GM18511 (cell line): Measurements from ENCODE around the gene ELK4.

Experiments used
- ATAC-seq: cut with Tn5 transposase; IDR thresholded peaks from one replicate; pipeline ENCODE4 v1.9.1; 2021; ENCODE audit warnings: mild to moderate bottlenecking, moderate library complexity; ENCODE audit not compliant: unreplicated experiment

ELK4 gene, protein sequence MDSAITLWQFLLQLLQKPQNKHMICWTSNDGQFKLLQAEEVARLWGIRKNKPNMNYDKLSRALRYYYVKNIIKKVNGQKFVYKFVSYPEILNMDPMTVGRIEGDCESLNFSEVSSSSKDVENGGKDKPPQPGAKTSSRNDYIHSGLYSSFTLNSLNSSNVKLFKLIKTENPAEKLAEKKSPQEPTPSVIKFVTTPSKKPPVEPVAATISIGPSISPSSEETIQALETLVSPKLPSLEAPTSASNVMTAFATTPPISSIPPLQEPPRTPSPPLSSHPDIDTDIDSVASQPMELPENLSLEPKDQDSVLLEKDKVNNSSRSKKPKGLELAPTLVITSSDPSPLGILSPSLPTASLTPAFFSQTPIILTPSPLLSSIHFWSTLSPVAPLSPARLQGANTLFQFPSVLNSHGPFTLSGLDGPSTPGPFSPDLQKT

DNA sequence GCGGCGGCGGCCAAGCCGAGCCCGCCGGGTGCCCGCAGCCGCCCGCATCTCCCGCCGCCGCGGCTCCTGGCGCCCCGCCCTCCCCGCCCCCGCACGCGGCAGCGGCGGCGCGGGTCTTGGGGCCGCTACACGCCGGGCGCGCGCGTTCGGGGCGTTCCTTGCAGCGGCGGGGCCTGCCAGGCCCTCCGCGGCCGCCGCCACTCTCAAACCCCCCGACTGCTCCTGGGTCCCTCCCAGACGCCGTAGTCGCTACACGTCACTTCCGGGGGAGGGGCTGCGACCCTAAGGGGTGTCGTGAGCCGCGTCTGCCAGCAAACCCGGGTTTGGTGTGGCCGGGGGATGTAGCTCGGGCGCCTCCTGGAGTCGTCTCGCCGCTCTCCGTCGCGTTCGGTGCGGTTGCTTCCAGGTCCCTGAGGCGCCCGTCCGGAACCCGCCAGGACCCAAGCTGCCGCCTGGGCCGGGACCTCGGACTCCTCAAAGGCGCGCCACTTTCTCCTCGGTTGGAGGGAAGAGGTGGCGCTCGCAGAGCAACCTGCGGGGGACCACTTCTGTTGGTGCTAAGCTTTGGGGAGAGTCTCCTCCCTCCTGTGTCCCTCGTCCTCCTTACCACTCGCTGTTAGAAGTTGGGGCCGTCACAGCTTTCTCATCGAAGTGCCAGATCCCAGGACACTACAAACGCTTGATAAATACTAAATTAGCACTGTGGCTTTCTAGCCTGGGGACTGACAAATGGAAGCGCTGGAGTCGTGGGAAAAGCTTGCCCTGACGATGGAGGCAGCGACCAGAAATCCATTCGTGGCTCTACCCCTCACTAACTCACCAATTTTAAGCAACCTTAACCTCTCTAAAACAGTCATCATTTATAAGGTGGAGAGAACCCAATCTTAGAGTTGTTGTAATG, at the start of gene ELK4:
Gene ELK4, minus strand, starts transcription at position 244 of the 901 bp plus-strand sequence. CDS start 8,129 bp downstream, outside the sequence.
- ATAC-seq = peak; percentile 83

DNA sequence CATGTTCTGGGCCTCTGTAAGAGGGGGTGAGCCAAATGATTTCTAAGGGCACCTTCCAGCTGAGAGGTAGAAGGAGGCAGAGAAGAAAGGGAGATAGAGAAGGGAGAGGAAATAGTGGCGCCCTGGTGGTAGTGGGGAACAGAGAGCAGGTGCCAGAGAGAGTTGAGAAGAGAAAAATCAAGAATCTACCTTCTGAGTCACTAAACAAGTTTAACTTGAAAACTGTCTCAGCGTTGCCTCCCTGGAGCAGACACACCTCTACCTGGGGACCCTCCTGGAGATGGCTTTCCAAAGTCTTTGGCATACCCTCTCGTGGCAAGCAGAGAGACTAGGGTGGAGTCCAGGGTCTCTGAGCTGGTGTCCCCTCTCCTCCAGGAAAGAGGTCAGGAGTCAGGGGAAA, 49.6 kb upstream of the ELK4 start:
- no peak for ATAC-seq

DNA sequence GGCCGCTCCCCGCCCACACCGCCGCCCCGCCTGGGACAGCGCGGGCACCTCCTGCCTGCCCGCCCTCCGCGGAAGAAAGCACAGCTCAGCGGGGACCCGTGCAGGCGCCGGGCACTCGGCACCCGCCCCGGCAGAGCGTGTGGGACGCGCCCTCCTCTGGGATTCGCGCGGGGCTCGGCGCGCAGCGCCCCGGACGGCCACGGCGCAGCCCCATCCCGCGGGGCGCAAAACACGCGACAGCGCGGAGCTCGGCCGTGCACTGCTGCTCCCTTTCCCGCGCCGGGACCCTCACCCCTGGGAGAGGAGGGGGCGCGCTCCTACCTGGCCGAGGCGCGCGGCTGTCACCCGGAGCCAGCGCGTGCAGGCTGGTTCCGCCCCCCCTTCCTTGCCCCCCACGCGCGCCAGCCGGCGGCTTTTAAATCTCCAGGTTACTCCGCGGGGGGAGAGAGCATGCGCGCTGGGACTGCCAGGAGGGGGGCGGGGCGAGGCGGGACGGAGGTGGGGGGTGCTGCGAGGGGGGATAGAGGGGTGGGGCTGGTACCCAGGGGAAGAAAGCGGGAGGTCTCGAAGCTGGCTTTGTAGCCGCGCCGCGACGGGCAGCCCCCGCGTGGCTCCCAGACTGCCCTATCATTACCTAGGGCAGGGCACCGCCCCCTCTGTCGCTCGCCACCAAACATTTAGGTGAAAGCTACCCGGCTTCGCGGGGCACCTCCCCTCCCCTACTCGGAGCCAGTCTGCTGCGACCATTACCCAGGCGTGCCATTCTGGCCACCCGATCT, 48.5 kb upstream of the ELK4 start, which contains the start of gene SLC45A3:
Gene SLC45A3, minus strand, starts transcription at position 437 of the 779 bp plus-strand sequence. CDS start 15,853 bp downstream, outside the sequence.
- no peak for ATAC-seq

DNA sequence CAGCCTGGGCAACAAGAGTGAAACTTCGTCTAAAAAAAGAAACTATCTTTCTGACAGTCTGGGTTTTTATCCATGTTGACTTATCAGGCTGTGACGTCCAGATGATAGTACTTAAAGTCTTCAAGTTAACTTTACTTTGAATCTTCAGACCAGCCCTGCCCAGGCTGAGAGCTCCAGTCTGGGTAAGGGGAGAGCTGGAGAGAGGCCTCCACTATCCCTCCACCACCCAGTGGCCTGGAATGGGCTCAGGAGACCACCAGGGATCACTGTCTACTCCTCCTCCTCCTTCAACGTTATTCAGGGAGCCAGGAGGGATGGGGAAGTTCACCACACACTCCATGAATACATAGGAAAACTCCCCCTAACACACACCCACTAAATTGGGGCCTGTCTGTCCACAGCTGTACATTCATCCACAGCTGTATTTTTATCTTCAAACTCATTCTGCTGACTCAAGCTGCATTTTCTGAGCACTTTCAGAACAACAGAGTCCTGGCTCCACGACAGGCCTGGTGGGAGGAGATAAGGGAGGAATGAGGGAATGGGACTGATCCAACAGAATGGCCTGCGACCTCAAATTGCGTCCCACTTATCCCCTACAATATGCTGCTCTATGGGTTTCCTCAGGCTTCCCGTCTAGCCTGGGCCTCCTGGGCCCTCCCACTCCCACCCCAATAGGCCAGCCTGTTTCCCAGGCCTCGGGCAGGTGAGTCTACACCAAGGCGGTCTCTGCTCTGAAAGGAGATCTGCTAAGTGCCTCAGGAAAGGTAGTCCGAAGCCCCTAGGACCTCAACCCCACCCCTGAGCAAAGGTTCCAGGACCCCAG, 46.7 kb upstream of the ELK4 start:
- no peak for ATAC-seq

DNA sequence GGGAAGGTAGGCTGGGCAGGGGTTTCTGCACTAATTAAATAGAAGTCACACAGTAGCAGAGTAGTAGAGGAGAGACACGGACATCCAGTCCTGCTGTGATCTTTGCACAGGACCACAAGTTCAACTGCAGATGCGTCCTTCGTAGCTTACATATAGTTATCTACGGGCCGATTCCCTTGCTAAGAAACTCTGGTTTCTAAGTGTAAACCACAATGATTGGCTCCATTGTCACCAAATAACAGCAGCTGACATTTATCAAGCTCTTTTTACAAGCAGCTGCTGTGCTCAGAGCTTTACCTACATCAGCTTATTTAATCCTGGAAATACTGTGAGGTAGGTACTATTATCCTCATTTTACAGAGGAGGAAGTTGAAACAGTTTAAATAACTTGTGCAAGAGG, 45.4 kb upstream of the ELK4 start:
- ATAC-seq = no peak

DNA sequence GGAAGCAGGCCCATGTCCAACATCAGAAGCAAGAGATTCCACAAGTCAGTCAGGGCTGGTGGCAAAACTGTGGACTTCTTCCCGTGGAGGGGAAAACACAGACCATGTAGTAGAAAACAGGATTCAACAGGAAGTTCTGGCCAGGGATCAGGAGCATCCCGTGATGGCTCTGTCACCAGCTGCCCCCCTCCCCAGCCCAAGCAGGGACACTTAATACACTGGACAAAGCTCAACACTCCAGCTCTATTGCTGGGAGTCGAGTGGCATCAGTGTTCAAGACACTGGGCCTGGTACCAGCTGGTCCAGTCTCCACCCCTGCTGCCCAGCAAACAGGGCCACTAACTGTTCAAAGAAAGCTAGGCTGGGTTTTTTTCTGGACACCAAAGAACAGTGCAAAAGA, 44.8 kb upstream of the ELK4 start:
- no peak for ATAC-seq

DNA sequence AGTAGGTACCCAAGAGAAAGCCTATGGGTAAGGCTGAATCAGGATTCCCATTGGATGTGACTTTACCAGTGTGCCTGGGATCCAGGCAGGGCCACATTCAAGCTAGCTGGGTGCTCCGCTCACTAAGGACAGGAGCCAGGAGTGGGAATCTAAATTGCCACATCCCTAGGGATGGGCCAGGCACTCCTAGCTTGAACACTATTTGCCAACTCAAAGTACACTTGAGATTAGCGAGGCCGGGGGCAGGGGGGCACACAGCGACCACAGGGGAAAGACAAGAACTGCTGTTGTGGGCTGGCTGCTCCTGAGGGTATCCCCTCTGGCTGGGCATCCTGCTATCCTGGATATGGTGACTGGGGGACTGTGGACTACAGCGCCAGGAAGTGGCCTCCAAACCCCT, 44.2 kb upstream of the ELK4 start:
- no peak for ATAC-seq

DNA sequence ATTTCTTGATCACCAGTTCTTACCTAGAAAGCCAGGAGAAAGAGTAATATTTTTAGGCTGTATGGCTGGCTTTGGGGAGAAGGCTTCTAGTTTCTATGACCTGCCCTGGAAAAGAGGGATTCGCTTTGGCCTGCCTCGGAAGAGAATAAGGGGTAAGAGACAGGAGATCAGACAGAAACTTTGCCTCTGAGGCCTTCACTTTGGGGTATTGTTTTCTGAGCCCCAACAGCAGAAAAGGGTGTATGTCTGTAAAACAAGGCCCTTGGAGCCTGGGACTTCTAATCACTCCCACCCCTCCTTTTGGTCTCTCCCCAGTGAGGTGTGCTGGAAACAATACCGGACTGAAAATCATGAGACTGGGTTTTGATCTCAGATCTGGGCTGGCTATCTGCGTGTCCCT, 43.4 kb upstream of the ELK4 start:
- ATAC-seq = no peak

DNA sequence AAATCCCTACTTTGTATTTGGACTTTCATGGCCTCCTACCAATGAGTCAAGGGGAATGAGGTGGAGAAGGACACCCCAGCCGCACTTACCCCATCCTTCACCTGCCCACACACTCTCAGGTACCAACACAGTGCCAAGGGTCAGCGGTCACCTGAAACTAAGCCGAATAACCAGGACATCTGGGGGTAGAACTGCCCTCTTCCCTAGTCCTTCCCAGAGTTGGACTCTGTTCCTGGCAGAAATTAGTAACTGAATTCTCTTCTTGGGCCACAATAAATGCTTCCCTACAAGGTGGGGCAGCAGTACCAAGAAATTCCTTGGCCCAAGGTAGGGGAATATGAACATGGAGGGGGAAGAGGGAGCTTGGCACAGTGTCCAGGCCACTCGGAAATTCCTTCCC, 41.2 kb upstream of the ELK4 start:
- no peak for ATAC-seq

DNA sequence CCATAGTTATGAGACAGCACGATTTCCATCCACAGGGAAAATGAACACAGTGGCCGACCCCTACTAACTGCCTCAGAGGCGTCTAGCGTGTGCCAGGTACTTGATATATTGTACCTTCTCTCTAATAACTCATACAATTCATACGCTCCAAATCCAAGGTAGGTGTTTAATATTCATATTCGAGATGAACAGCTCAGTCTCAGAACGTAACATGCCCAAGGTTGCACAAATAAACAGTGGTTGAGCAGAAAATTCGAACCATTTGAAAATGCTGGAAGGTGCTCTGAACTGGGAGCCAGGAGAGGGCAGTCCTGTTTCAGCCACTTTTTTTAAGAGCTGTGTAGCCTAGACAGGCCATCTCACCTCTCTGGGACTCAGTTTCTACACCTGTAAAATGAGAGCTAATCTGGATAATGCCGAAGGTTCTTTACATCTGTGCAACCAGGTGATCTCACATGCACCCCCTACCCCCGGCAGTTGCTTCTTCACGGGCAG, 40.6 kb upstream of the ELK4 start:
- no peak for ATAC-seq

DNA sequence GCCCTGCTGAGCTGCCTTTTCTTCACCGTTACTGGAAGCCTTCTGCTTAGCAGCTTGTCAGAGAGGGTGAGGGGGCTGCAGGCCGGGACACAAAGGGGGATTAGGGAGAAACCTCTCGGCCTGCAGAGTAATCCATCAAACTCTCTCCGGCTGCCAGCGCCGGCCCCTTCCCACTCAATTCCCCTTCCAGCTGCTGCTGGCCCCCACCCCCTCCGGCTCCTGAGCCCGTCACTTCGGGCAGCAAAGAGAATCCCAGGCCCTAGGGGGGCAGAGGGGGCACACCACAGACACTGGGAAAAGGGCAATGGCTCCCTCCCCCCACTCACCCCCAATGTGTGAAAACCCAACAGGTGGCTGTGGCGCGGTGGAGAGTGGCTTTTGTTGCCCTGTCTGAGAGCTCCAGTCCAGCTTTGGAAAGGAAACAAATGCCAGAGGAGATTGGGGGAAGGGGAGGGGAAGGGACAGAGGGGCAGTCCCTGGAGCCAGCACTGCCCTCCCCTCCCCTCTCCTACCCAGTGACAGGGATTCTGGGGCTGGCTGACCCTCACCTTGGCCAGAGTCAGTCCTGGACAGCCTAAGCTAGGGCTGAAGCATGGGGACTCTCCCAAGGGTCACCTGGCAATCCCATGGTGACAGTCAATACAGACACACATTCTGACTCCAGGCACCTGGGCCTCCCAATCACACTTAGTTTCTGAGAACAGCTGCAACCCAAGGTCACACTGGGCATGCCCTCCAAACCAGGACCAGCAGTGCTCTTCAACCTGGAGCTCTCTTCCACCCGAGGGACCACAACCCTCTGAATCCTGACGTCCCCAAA, 39.0 kb upstream of the ELK4 start:
- no peak for ATAC-seq

DNA sequence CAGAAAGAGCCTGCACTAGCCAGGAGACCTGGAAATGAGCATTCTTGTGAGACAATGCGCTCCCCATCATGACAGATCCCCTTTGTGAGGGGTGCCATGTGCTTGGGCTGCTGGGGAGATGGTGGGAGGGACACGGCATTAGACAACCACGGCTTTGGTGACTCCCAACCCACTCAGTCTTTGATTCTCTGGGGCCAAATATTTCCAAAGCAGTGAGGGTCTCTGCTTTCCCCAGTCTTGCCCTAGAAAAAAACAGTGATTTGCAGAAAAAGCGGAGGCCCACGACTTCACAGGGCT, 38.3 kb upstream of the ELK4 start:
- ATAC-seq = no peak

DNA sequence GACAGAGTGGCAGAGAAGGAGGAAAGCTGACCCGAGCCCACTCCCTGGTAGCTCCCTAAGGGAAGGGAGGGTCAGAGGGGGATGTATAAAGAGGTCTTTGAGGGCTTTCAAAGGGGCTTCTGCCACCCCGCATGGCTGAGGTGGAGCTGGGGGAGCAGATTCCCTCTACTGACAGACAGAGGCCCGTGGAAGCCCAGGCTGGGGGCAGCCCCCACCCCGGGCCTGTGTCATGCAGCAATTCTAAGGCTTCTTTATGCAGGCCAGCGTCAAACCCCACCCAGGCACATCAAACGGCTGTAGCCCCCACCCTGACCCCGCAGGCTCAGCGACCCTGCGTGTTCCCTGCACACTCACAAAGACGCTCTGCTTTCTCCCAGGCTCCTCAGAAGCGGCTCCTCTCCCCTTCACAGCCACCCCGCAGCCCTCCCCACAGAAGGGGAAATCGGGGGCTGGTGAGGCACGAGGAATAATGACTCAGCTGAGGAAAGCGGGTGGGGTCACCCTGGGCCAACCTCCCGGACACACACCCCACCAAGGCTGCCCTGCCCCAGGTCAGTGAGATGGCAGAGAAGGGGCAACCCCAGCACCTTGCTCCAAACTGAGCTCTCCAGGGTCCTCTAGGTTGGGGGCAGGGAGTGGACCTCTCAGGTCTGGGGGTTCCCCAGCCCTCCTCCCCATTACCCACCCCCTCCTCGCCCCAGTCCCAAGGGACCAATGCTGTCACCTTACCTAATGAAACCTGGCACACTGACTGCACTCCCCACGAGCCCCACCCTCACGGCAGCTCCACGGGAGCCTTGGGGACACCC, 37.7 kb upstream of the ELK4 start:
- peak; percentile 48 for ATAC-seq

DNA sequence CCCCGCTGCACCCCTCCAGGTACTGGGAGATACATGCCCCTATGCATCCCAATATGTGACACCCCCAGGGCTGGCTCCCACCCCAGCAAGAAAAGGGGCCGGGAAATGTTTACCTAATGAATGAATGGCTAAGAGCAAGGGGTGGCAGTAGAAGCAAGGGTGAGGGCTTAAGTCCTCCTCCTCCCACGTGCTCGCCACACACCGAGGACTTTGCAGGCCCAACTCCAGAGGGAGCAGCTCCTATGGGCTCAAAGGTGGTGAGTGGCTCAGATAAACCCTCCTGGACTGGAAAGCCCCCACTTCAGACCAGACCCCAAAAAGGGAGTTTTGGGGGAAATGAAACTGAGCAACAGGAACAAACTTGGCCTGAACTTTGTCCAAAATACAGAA, 37.1 kb upstream of the ELK4 start:
- ATAC-seq = peak; percentile 31

DNA sequence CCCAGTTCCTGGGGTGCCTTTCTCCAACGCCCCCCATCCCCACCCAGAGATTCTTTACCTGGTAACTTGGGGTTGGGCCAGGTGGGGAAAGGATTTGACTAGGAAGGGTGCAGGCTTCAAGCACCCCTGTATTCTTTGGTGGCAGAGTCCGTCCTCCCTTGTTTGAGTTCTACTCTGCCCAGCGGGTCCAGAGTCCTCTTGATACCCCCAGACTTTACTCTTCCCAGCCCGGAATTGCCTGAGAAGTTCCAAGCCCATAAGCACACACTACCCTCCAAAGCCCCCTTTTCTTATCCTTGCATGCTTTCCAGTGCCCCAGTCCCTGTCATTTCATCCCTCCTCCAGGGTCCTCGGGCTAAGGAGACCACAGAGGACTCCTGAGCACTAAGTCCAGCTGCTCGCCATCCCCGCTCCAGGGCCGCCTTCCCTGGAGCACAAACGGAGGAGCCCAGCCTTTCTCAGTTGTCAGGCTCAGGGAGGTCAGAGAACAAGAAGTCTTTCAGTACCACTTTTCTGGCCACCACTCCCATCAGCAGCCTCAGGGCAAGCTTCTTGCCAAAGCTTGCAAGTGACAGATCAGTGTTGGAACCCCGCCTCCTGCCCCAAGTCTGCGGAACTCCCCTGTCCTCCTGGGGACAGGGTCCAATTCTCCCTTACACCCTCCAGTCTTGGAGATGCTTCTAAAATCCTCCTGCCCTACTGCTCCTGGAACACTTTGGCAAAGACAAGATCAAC, 36.3 kb upstream of the ELK4 start:
- no peak for ATAC-seq

DNA sequence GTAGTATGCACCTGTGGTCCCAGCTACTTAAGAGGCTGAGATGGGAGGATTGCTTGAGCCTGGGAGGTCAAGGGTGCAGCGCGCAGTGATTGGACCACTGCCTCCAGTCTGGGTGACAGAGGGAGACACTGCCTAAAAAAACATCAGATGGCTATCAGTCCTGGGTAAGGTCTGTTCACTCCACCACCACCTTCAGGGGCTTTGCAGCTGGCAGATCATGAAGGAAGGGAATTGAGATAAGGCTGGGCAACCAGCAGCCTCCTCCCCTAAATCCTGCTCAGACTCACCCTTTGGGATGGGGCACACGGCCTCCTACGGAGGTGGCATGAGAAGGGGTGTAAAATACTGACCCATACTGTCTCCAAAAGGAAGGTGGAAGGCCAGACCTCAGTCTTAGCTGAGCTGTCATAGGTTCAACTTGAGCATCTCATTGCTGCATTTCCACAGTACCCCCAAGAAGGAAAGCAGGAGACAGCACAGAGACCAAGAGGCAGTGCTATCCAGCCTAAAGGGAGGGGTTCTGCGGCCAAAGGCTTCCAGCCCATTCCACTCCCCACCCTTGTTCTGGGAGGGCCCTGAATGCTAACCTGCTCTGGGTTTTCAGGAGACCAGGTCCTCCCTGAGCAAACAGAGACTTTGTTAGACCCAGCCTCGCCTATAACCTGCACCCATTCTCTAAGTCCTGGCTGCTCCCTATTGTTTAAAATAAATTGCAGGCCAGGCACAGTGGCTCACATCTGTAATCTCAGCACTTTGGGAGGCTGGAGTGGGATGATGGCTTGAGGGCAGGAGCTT, 34.8 kb upstream of the ELK4 start:
- no peak for ATAC-seq
